ENCODE data around the gene AHCYL1.

AHCYL1 gene

DNA sequence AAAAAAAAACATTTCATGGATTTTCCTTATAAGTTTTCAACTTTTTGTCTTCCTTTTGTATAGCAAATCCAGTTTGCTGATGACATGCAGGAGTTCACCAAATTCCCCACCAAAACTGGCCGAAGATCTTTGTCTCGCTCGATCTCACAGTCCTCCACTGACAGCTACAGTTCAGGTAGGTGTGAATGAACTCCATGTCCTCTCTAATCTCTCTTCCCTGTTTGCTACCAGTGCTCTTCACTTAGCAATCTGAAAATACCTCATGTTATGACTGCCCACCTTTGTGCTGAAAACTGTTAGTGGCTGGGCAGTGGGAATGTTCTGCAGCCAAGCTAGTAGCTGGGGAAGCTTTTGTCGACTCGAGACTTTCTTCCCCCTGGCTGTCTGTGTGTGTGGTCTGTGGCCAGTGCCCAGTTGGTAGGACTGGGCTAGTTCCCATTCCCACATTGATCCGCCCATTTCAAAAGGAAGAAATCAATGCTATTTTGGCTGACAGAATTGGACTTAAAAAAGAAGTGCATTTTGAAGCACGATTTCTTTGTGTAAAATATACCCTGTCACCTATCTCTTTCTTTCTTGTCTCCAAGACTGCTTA, 24.5 kb downstream of the AHCYL1 start:
- Mint-ChIP-seq H3K4me1 (peaks cover 36% of the 10 kb centered on the region), H3K9me3 (no peaks in the 10 kb centered on the region), H3K36me3 (ENCODE audit: low read depth) (peaks cover 42% of the 10 kb centered on the region), H3K27ac (no peak overlapping the region), H3K4me3 (no peak overlapping the region), H3K27me3 (ENCODE audit: low read depth) (no peaks in the 10 kb centered on the region)
- TF ChIP-seq, protein P1, sequence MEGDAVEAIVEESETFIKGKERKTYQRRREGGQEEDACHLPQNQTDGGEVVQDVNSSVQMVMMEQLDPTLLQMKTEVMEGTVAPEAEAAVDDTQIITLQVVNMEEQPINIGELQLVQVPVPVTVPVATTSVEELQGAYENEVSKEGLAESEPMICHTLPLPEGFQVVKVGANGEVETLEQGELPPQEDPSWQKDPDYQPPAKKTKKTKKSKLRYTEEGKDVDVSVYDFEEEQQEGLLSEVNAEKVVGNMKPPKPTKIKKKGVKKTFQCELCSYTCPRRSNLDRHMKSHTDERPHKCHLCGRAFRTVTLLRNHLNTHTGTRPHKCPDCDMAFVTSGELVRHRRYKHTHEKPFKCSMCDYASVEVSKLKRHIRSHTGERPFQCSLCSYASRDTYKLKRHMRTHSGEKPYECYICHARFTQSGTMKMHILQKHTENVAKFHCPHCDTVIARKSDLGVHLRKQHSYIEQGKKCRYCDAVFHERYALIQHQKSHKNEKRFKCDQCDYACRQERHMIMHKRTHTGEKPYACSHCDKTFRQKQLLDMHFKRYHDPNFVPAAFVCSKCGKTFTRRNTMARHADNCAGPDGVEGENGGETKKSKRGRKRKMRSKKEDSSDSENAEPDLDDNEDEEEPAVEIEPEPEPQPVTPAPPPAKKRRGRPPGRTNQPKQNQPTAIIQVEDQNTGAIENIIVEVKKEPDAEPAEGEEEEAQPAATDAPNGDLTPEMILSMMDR (IDR thresholded peaks at IDR 0.05; ENCODE audit: unreplicated experiment in 3 of 3), result no peak

GRCh38 chr1:110011527-110012041, 27.0 kb downstream of the AHCYL1 start:
- H3K36me3 Mint-ChIP-seq (ENCODE audit: low read depth), result peaks cover 66% of the 10 kb centered on the region
- H3K4me3 Mint-ChIP-seq, result no peak overlapping the region
- no peaks in the 10 kb centered on the region for H3K27me3 Mint-ChIP-seq (ENCODE audit: low read depth)
- H3K9me3 Mint-ChIP-seq, result no peaks in the 10 kb centered on the region
- TF ChIP-seq, protein P1 (IDR thresholded peaks at IDR 0.05; ENCODE audit: unreplicated experiment in 3 of 3), result peak; percentile 47 to 59 (median 50)
- no peak overlapping the region for H3K27ac Mint-ChIP-seq
- peaks cover 11% of the 10 kb centered on the region for H3K4me1 Mint-ChIP-seq

DNA sequence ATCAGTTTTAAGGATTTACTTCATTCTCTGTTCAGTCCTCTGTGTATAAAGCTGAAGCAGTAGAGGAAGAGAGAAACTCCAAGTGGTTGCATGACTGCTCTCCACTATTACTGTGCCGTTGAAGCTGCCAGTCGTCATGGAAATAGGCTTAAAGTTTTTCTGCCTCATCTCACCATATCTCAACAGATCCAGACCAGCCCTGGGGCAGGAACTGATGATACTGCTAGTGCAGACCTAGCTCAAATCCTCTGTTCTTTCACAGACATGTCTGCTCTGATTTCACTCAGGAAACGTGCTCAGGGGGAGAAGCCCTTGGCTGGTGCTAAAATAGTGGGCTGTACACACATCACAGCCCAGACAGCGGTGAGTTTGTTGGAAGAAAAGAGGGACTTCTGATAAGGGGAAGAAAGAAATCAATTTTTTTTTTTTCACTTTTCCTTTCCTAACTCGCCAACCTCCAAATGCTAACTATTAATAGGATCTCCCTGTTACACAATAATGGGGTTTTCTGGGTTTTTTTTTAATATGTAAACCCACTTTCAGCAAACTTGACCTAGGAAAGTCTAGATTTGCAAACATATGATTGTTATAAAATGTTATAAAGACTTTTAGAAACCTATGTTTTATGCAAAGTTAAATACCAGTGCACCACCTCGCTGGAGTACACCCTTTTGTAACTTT, 27.7 kb downstream of the AHCYL1 start:
- Mint-ChIP-seq H3K27ac (no peak overlapping the region), H3K36me3 (ENCODE audit: low read depth) (peaks cover 73% of the 10 kb centered on the region), H3K27me3 (ENCODE audit: low read depth) (no peaks in the 10 kb centered on the region), H3K4me3 (no peak overlapping the region), H3K9me3 (no peaks in the 10 kb centered on the region), H3K4me1 (peaks cover 4% of the 10 kb centered on the region)
- TF ChIP-seq, protein P1 (IDR thresholded peaks at IDR 0.05; ENCODE audit: unreplicated experiment in 3 of 3), result no peak

- Mint-ChIP-seq H3K4me3 (no peak overlapping the region), H3K36me3 (ENCODE audit: low read depth) (peaks cover 87% of the 10 kb centered on the region), H3K27me3 (ENCODE audit: low read depth) (no peaks in the 10 kb centered on the region), H3K27ac (no peak overlapping the region), H3K4me1 (no peaks in the 10 kb centered on the region), H3K9me3 (no peaks in the 10 kb centered on the region)
- TF ChIP-seq, protein P1 (IDR thresholded peaks at IDR 0.05; ENCODE audit: unreplicated experiment in 3 of 3), result no peak
Observed at GRCh38 chr1:110017792-110018191, 33.2 kb downstream of the AHCYL1 start.

DNA sequence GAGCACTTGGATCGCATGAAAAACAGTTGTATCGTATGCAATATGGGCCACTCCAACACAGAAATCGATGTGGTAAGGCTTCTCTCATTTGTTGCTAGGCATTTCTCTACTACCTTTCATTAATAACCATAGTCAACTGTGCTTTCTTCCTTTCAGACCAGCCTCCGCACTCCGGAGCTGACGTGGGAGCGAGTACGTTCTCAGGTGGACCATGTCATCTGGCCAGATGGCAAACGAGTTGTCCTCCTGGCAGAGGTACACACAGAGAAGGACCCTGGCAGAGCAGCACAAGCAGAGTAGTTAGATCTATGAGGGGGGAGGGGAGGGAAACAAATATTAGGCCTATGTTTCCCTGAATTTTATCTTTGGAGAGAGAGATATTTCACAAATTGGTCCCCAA, 33.8 kb downstream of the AHCYL1 start:
- Mint-ChIP-seq H3K4me1 (no peaks in the 10 kb centered on the region), H3K27ac (no peak overlapping the region), H3K4me3 (no peak overlapping the region), H3K9me3 (no peaks in the 10 kb centered on the region), H3K36me3 (ENCODE audit: low read depth) (peaks cover 89% of the 10 kb centered on the region), H3K27me3 (ENCODE audit: low read depth) (no peaks in the 10 kb centered on the region)
- TF ChIP-seq, protein P1 (IDR thresholded peaks at IDR 0.05; ENCODE audit: unreplicated experiment in 3 of 3), result no peak

DNA sequence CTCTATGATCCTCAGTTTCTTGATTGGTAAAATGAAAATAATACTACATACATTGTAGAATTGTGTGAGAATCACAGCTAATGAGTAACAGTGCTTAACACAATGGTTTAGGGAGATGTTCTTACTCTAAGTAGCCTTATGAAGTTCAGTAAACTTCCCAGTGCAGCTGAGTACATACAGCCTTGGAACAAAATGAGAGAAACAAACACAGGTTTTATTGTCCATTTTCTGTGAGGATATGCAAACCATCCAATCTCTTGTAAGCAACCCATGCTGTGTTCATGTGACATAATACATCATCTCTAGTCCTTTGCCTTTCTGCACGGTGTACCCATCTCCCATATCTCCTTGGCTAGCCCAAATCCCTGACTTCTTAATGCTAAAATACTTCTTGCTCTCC, 35.2 kb downstream of the AHCYL1 start:
- Mint-ChIP-seq H3K27me3 (ENCODE audit: low read depth) (no peaks in the 10 kb centered on the region), H3K36me3 (ENCODE audit: low read depth) (peaks cover 90% of the 10 kb centered on the region), H3K27ac (no peak overlapping the region), H3K4me1 (no peaks in the 10 kb centered on the region), H3K4me3 (no peak overlapping the region), H3K9me3 (no peaks in the 10 kb centered on the region)
- TF ChIP-seq, protein P1 (IDR thresholded peaks at IDR 0.05; ENCODE audit: unreplicated experiment in 3 of 3), result no peak

Measured in nephron (organoid).